ENCODE data around the gene RAET1L. TPM values are rescaled to one million over a fixed set of nuclear protein-coding genes. Genes with fewer than 3 reads are reported as not detected.
"Not testable (repeated sequence)": the region's sequence is repeated elsewhere in the genome, so short reads cannot be mapped to it uniquely, and the experiment has no call there.

Gene RAET1L
- polyA plus RNA-seq, 3 donors, result not detected

- H3K27ac Mint-ChIP-seq, result no peak overlapping the region
- TF ChIP-seq, protein P1, sequence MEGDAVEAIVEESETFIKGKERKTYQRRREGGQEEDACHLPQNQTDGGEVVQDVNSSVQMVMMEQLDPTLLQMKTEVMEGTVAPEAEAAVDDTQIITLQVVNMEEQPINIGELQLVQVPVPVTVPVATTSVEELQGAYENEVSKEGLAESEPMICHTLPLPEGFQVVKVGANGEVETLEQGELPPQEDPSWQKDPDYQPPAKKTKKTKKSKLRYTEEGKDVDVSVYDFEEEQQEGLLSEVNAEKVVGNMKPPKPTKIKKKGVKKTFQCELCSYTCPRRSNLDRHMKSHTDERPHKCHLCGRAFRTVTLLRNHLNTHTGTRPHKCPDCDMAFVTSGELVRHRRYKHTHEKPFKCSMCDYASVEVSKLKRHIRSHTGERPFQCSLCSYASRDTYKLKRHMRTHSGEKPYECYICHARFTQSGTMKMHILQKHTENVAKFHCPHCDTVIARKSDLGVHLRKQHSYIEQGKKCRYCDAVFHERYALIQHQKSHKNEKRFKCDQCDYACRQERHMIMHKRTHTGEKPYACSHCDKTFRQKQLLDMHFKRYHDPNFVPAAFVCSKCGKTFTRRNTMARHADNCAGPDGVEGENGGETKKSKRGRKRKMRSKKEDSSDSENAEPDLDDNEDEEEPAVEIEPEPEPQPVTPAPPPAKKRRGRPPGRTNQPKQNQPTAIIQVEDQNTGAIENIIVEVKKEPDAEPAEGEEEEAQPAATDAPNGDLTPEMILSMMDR (IDR thresholded peaks at IDR 0.05), result no peak
- H3K27me3 Mint-ChIP-seq (ENCODE audit: low read depth in 3 of 3), result peaks cover 43 to 66% (median 54%) of the 10 kb centered on the region in 3 donors
- peaks cover 0 to 11% (median 2%) of the 10 kb centered on the region in 7 donors for H3K9me3 Mint-ChIP-seq
- Histone ChIP-seq H3K4me2 (replicated peaks; ENCODE audit: extremely low read depth, low read length, poor library complexity, severe bottlenecking) (no peak overlapping the region), H4K20me1 (ENCODE audit: insufficient read depth, low read length) (no peaks in the 10 kb centered on the region), H3K79me2 (ENCODE audit: insufficient read depth, low read length) (no peaks in the 10 kb centered on the region), H3K36me3 (replicated peaks in 1 of 2; ENCODE audit: control insufficient read depth in 1 of 2, insufficient read depth in 2 of 2, low read length in 2 of 2) (no peaks in the 10 kb centered on the region), H3K4me1 (ENCODE audit: control insufficient read depth in 1 of 2, insufficient read depth in 2 of 2, low read length in 2 of 2) (peaks cover 7 to 8% of the 10 kb centered on the region in 2 donors), H3K27me3 (ENCODE audit: control insufficient read depth in 2 of 2, insufficient read depth in 2 of 2, low read length in 2 of 2) (peaks cover 18 to 46% of the 10 kb centered on the region in 2 donors), H3K9ac (ENCODE audit: insufficient read depth, low read length, poor library complexity, severe bottlenecking) (no peak overlapping the region), H3K27ac (ENCODE audit: low read depth in 1 of 2, low read length in 2 of 2) (no peak overlapping the region), H3K4me3 (replicated peaks in 1 of 3; ENCODE audit: low read depth in 2 of 3, low read length in 3 of 3) (no peak overlapping the region), H3K9me3 (replicated peaks in 1 of 2; ENCODE audit: control insufficient read depth in 1 of 2, insufficient read depth in 1 of 2, low read length in 2 of 2) (no peaks in the 10 kb centered on the region), H2AFZ (ENCODE audit: insufficient read depth, low read depth, low read length, poor library complexity, severe bottlenecking) (no peak overlapping the region)
- H3K4me1 Mint-ChIP-seq, result peaks cover 10% of the 10 kb centered on the region
- peak overlapping the region in 1 of 2 donors; percentile 88 for H3K4me3 Mint-ChIP-seq
- H3K36me3 Mint-ChIP-seq, result no peaks in the 10 kb centered on the region
- no peak for DNase-seq
- intact Hi-C loops (cut with micrococcal nuclease), result no loop called here
- WGBS (ENCODE audit: insufficient coverage), result 47% methylated on average over 10 of the region's 11 CpGs
Measured at GRCh38 chr6:150024646-150025155, 631 bp downstream of the RAET1L start.

DNA sequence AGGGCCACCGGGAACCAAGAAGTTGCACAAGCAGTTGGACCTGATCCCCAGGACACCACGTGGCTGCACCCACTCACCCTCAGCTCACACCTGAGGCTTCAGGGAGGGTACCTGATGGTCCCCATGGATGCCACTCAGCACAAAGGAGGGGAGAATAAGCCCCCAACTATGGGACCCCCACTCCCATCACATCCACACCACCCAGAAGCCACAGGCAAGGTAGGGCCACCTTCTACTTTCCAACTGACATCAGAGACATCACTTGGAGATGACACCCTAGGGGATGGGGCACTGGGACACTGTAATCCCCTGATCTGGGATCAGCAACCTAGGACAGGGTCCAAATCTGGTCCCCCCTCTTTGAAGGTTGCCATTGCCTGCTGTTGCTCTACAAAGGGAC lies 1.3 kb downstream of the RAET1L start:
- H3K27ac Mint-ChIP-seq; H2AFZ ChIP-seq (ENCODE audit: insufficient read depth, low read depth, low read length, poor library complexity, severe bottlenecking); H3K4me1 ChIP-seq (ENCODE audit: control insufficient read depth in 1 of 2, insufficient read depth in 2 of 2, low read length in 2 of 2); H3K9ac ChIP-seq (ENCODE audit: insufficient read depth, low read length, poor library complexity, severe bottlenecking); H3K36me3 Mint-ChIP-seq; H3K4me2 ChIP-seq (replicated peaks; ENCODE audit: extremely low read depth, low read length, poor library complexity, severe bottlenecking); H3K9me3 ChIP-seq (replicated peaks in 1 of 2; ENCODE audit: control insufficient read depth in 1 of 2, insufficient read depth in 1 of 2, low read length in 2 of 2); H4K20me1 ChIP-seq (ENCODE audit: insufficient read depth, low read length); H3K4me3 ChIP-seq (replicated peaks in 1 of 3; ENCODE audit: low read depth in 2 of 3, low read length in 3 of 3); intact Hi-C loops (cut with micrococcal nuclease); DNase-seq; H3K4me1 Mint-ChIP-seq; H3K4me3 Mint-ChIP-seq; H3K36me3 ChIP-seq (replicated peaks in 1 of 2; ENCODE audit: control insufficient read depth in 1 of 2, insufficient read depth in 2 of 2, low read length in 2 of 2); H3K27ac ChIP-seq (ENCODE audit: low read depth in 1 of 2, low read length in 2 of 2); H3K79me2 ChIP-seq (ENCODE audit: insufficient read depth, low read length): not testable (repeated sequence)
- H3K27me3 Mint-ChIP-seq (ENCODE audit: low read depth in 3 of 3), result peaks cover 45 to 66% (median 53%) of the 10 kb centered on the region in 3 donors
- peaks cover 18 to 46% of the 10 kb centered on the region in 2 donors for H3K27me3 ChIP-seq (ENCODE audit: control insufficient read depth in 2 of 2, insufficient read depth in 2 of 2, low read length in 2 of 2)
- peaks cover 0 to 11% (median 2%) of the 10 kb centered on the region in 7 donors for H3K9me3 Mint-ChIP-seq
- no CpG with 5 or more reads among the region's 2 CpGs for WGBS (ENCODE audit: insufficient coverage)

DNA sequence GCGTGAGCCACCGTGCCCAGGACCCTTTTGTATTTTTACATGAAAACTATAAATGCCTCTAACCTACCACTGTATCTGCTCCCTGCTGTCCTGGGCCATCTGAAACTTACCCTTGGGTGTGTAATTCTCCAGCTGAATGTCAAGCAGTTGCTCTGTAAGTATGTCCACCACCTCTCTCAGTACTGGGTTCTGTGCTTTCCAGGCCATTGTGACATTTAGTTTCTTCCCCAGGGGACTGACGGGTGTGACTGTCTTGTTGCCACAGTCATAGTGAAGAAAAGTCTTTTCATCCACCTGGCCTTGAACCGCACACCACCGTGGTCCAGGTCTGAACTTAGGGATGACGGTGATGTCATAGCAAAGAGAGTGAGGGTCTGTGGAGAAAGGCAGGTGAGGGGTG lies 3.5 kb downstream of the RAET1L start:
- H3K4me1 Mint-ChIP-seq; H3K9ac ChIP-seq (ENCODE audit: insufficient read depth, low read length, poor library complexity, severe bottlenecking); H3K4me3 Mint-ChIP-seq; H3K9me3 ChIP-seq (replicated peaks in 1 of 2; ENCODE audit: control insufficient read depth in 1 of 2, insufficient read depth in 1 of 2, low read length in 2 of 2); H2AFZ ChIP-seq (ENCODE audit: insufficient read depth, low read depth, low read length, poor library complexity, severe bottlenecking); H3K4me1 ChIP-seq (ENCODE audit: control insufficient read depth in 1 of 2, insufficient read depth in 2 of 2, low read length in 2 of 2); H3K9me3 Mint-ChIP-seq; DNase-seq; H4K20me1 ChIP-seq (ENCODE audit: insufficient read depth, low read length); H3K27ac Mint-ChIP-seq; H3K4me2 ChIP-seq (replicated peaks; ENCODE audit: extremely low read depth, low read length, poor library complexity, severe bottlenecking); H3K36me3 Mint-ChIP-seq; H3K27ac ChIP-seq (ENCODE audit: low read depth in 1 of 2, low read length in 2 of 2); intact Hi-C loops (cut with micrococcal nuclease); H3K36me3 ChIP-seq (replicated peaks in 1 of 2; ENCODE audit: control insufficient read depth in 1 of 2, insufficient read depth in 2 of 2, low read length in 2 of 2); H3K79me2 ChIP-seq (ENCODE audit: insufficient read depth, low read length); H3K4me3 ChIP-seq (replicated peaks in 1 of 3; ENCODE audit: low read depth in 2 of 3, low read length in 3 of 3): not testable (repeated sequence)
- H3K27me3 ChIP-seq (ENCODE audit: control insufficient read depth in 2 of 2, insufficient read depth in 2 of 2, low read length in 2 of 2), result peaks cover 29 to 48% of the 10 kb centered on the region in 2 donors
- no CpG with 5 or more reads among the region's 6 CpGs for WGBS (ENCODE audit: insufficient coverage)
- peaks cover 47 to 61% (median 48%) of the 10 kb centered on the region in 3 donors for H3K27me3 Mint-ChIP-seq (ENCODE audit: low read depth in 3 of 3)
